ENCODE results near the gene PHGDH. TPM values are rescaled to one million over a fixed set of nuclear protein-coding genes. Genes with fewer than 3 reads are reported as not detected.
A peak's percentile ranks its signal among the peaks of the same experiment; 100 is the strongest.

Gene PHGDH
- total and polyA plus RNA-seq, 8 donors: 2.3 to 45.8 (median 25.6) TPM

GRCh38 chr1:119744598-119744942 lies 32.8 kb downstream of the PHGDH start:
- 64 to 92% (median 84%) methylated on average over 1 of the region's 1 CpG for WGBS, 5 donors
- Histone ChIP-seq H3K4me3 (no peak overlapping the region), H3K9me3 (no peaks in the 10 kb centered on the region), H3K27ac (no peak overlapping the region), H3K36me3 (peaks cover 0 to 51% (median 9%) of the 10 kb centered on the region in 4 donors), H3K27me3 (no peaks in the 10 kb centered on the region), H3K4me1 (peaks cover 0 to 48% (median 20%) of the 10 kb centered on the region in 4 donors)
- intact Hi-C loops (cut with DNase I; ENCODE audit: low total_unique reads): loop anchor here (10.0 kb wide), 1 partner anchor 60 kb away; no protein-coding TSS in a partner anchor
- no peak for DNase-seq
- no peak for TF ChIP-seq POLR2A (IDR thresholded peaks at IDR 0.05)
- no peak for TF ChIP-seq CTCF (IDR thresholded peaks at IDR 0.05)
- TF ChIP-seq POLR2AphosphoS5 (IDR thresholded peaks at IDR 0.05): no peak
- TF ChIP-seq EP300 (IDR thresholded peaks at IDR 0.05): no peak

- Histone ChIP-seq H3K27me3 (no peaks in the 10 kb centered on the region), H3K4me3 (no peak overlapping the region), H3K9me3 (no peaks in the 10 kb centered on the region), H3K36me3 (peaks cover 0 to 55% (median 9%) of the 10 kb centered on the region in 4 donors), H3K4me1 (peaks cover 0 to 48% (median 20%) of the 10 kb centered on the region in 4 donors), H3K27ac (no peak overlapping the region)
- WGBS, 5 donors: 61 to 88% (median 80%) methylated on average over 1 of the region's 1 CpG
- intact Hi-C loops (cut with DNase I; ENCODE audit: low total_unique reads): loop anchor here (10.0 kb wide), 1 partner anchor 60 kb away; no protein-coding TSS in a partner anchor
- no peak for DNase-seq
- TF ChIP-seq POLR2A (IDR thresholded peaks at IDR 0.05) (no peak), CTCF (IDR thresholded peaks at IDR 0.05) (no peak), POLR2AphosphoS5 (IDR thresholded peaks at IDR 0.05) (no peak), EP300 (IDR thresholded peaks at IDR 0.05) (no peak)
These were observed 33.3 kb downstream of the PHGDH start for GRCh38 chr1:119745034-119745433.

GRCh38 chr1:119747451-119747850 lies 35.7 kb downstream of the PHGDH start:
- DNase-seq: peak in 1 of 2 donors; percentile 50
- H3K4me1 ChIP-seq: peaks cover 0 to 40% (median 14%) of the 10 kb centered on the region in 4 donors
- peaks cover 0 to 53% (median 6%) of the 10 kb centered on the region in 4 donors for H3K36me3 ChIP-seq
- TF ChIP-seq CTCF (IDR thresholded peaks at IDR 0.05) (no peak), POLR2AphosphoS5 (IDR thresholded peaks at IDR 0.05) (no peak), EP300 (IDR thresholded peaks at IDR 0.05) (no peak), POLR2A (IDR thresholded peaks at IDR 0.05) (no peak)
- H3K9me3 ChIP-seq: no peaks in the 10 kb centered on the region
- H3K4me3 ChIP-seq: no peak overlapping the region
- no peaks in the 10 kb centered on the region for H3K27me3 ChIP-seq
- intact Hi-C loops (cut with DNase I; ENCODE audit: low total_unique reads): loop anchor here (10.0 kb wide), 1 partner anchor 57 kb away; no protein-coding TSS in a partner anchor
- H3K27ac ChIP-seq: peak overlapping the region in 2 of 5 donors; percentile 40 to 61
- 54 to 74% (median 69%) methylated on average over 3 of the region's 3 CpGs for WGBS, 5 donors

GRCh38 chr1:119748040-119748439 lies 36.3 kb downstream of the PHGDH start:
- Histone ChIP-seq H3K27ac (peak overlapping the region in 3 of 5 donors; percentile 25 to 61 (median 40)), H3K4me1 (peaks cover 0 to 34% (median 8%) of the 10 kb centered on the region in 4 donors), H3K36me3 (peaks cover 0 to 53% (median 2%) of the 10 kb centered on the region in 4 donors), H3K27me3 (no peaks in the 10 kb centered on the region), H3K4me3 (no peak overlapping the region), H3K9me3 (no peaks in the 10 kb centered on the region)
- TF ChIP-seq POLR2AphosphoS5 (IDR thresholded peaks at IDR 0.05) (no peak), POLR2A (IDR thresholded peaks at IDR 0.05) (no peak), CTCF (IDR thresholded peaks at IDR 0.05) (no peak), EP300 (IDR thresholded peaks at IDR 0.05) (no peak)
- 35 to 53% (median 46%) methylated on average over 4 of the region's 4 CpGs for WGBS, 5 donors
- intact Hi-C loops (cut with DNase I; ENCODE audit: low total_unique reads): loop anchor here (10.0 kb wide), 1 partner anchor 57 kb away; no protein-coding TSS in a partner anchor
- no peak for DNase-seq
